Smooth muscle cell (in vitro differentiated cells): ENCODE measurements around the gene ADK. TPM values are rescaled to one million over a fixed set of nuclear protein-coding genes. Genes with fewer than 3 reads are reported as not detected.

Experiments used
- DNase-seq: peaks from one replicate; lab custom pipeline; 2025; ENCODE audit not compliant: unreplicated experiment; lab: John Stamatoyannopoulos, UW
- H2AFZ ChIP-seq: fragments of 200-600 bp; sonication (generic); 2 replicates; pipeline ENCODE4 v1.6.0; 2016; ENCODE audit warnings: antibody characterized with exemption, low read depth, mild to moderate bottlenecking
- H3F3A ChIP-seq: fragments of 200-600 bp; sonication (generic); 2 replicates; pipeline ENCODE4 v1.6.0; 2017; ENCODE audit warnings: antibody characterized with exemption, low read depth
- H3K27ac ChIP-seq: fragments of 200-600 bp; sonication (generic); 2 replicates; pipeline ENCODE4 v1.5.1; 2016; ENCODE audit warnings: low read depth, mild to moderate bottlenecking
- H3K27me3 ChIP-seq: fragments of 200-600 bp; sonication (generic); 2 replicates; pipeline ENCODE4 v1.6.1; 2016; ENCODE audit warnings: low read depth, mild to moderate bottlenecking
- H3K36me3 ChIP-seq: fragments of 200-600 bp; sonication (generic); 2 replicates; pipeline ENCODE4 v1.5.1; 2016; ENCODE audit warnings: low read depth
- H3K4me1 ChIP-seq: fragments of 200-600 bp; sonication (generic); 2 replicates; pipeline ENCODE4 v1.5.1; 2016; ENCODE audit warnings: low read depth
- H3K4me2 ChIP-seq: fragments of 200-600 bp; sonication (generic); 2 replicates; pipeline ENCODE4 v1.6.0; 2016; ENCODE audit warnings: mild to moderate bottlenecking
- H3K4me3 ChIP-seq: fragments of 200-600 bp; sonication (generic); 2 replicates; pipeline ENCODE4 v1.5.1; 2016; ENCODE audit warnings: mild to moderate bottlenecking
- H3K79me2 ChIP-seq: fragments of 200-600 bp; sonication (generic); 2 replicates; pipeline ENCODE4 v1.6.0; 2016; ENCODE audit warnings: low read depth, mild to moderate bottlenecking
- H3K9ac ChIP-seq: fragments of 200-600 bp; sonication (generic); 2 replicates; pipeline ENCODE4 v1.6.0; 2016; ENCODE audit warnings: low read depth
- H3K9me3 ChIP-seq: fragments of 200-600 bp; sonication (generic); replicated peaks from 2 replicates; pipeline ENCODE4 v1.5.1; 2016; ENCODE audit warnings: low read depth
- H4K20me1 ChIP-seq: fragments of 200-600 bp; sonication (generic); 2 replicates; pipeline ENCODE4 v1.6.0; 2016; ENCODE audit warnings: low read depth
- WGBS: methylation state at CpG from one replicate; pipeline ENCODE4 v1.1.7; 2016; ENCODE audit warnings: low lambda C conversion rate; 5-methylcytosine and 5-hydroxymethylcytosine counted together
- polyA plus RNA-seq: library from polyadenylated mRNA; unstranded; fragments of >200 nt; fragmentation: Nextera tagmentation; extraction: Ambion mirVana; gene quantifications from 2 replicates; pipeline ENCODE4 v1.2.1, GENCODE V29; 2016
- total RNA-seq: library from RNA; depleted of rRNA; stranded (reverse); fragments of >200 nt; gene quantifications from 2 replicates; pipeline ENCODE4 v1.2.3, GENCODE V29; 2014
- TF ChIP-seq, protein P1 (sequence below): fragments of 200-600 bp; sonication (generic); IDR thresholded peaks from 2 replicates; pipeline ENCODE4 v1.5.1; 2017; ENCODE audit warnings: borderline replicate concordance, mild to moderate bottlenecking, antibody characterized with exemption; ENCODE audit not compliant: insufficient read depth, poor library complexity, severe bottlenecking

ADK gene
- total and polyA plus RNA-seq, 2 experiments from 2014 or later, result 19.4 to 25.1 TPM

DNA sequence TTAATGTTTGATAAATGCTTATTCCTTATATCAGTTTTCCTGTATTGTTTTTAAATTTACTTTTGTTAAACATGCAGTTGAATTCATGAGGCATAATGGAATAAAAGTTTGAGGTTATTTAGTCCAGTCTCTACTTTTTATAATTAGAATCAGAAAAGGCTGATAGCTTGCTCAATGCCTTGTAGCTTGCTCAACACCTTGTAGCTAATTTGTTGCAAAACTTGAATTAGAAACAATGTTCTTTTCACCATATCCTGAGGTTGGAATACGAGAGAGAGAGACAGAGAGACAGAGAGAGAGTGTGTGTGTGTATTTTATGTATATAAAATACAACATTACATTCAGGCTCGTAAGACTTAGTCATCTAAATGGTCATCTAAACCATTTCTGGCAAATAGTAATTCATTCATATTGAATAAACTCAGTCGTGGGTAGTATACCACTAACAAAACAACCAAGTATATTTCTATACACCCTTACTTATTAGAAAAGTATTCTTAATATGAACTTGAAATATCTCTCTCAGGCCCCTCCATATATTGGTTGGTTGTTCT, 243.5 kb downstream of the ADK start:
- Histone ChIP-seq H3K27me3 (no peaks in the 10 kb centered on the region), H3K79me2 (no peaks in the 10 kb centered on the region), H4K20me1 (no peaks in the 10 kb centered on the region), H3K27ac (no peak overlapping the region), H3K9ac (no peak overlapping the region), H2AFZ (no peak overlapping the region), H3K36me3 (no peaks in the 10 kb centered on the region), H3K4me3 (no peak overlapping the region), H3K4me2 (no peak overlapping the region), H3F3A (no peaks in the 10 kb centered on the region), H3K9me3 (no peaks in the 10 kb centered on the region), H3K4me1 (no peaks in the 10 kb centered on the region)
- WGBS, result 98% methylated on average over 3 of the region's 3 CpGs
- no peak for DNase-seq
- TF ChIP-seq, protein P1, sequence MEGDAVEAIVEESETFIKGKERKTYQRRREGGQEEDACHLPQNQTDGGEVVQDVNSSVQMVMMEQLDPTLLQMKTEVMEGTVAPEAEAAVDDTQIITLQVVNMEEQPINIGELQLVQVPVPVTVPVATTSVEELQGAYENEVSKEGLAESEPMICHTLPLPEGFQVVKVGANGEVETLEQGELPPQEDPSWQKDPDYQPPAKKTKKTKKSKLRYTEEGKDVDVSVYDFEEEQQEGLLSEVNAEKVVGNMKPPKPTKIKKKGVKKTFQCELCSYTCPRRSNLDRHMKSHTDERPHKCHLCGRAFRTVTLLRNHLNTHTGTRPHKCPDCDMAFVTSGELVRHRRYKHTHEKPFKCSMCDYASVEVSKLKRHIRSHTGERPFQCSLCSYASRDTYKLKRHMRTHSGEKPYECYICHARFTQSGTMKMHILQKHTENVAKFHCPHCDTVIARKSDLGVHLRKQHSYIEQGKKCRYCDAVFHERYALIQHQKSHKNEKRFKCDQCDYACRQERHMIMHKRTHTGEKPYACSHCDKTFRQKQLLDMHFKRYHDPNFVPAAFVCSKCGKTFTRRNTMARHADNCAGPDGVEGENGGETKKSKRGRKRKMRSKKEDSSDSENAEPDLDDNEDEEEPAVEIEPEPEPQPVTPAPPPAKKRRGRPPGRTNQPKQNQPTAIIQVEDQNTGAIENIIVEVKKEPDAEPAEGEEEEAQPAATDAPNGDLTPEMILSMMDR, result no peak

DNA sequence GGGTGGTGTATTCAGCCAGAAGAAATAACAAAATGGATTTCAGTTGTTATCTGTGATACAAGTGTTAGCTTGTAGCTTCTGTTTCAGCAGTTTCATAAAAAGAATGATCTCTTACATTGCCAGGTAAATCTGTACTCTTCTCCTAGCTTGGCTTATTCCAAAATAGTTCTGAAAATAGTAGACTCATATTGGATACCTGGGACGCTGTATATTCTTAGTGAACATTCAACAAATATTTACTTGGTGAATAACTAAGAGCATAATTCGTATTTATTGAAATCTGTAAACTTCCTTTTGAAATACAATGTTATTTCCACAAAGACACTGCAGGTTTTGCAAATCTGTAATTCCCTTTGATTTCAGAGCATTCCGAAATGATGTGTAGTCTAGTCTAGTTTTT, 249.2 kb downstream of the ADK start:
- Histone ChIP-seq H2AFZ (no peak overlapping the region), H3K9ac (no peak overlapping the region), H3K9me3 (no peaks in the 10 kb centered on the region), H3K79me2 (no peaks in the 10 kb centered on the region), H3K36me3 (no peaks in the 10 kb centered on the region), H4K20me1 (no peaks in the 10 kb centered on the region), H3K4me2 (no peak overlapping the region), H3K4me3 (no peak overlapping the region), H3K4me1 (no peaks in the 10 kb centered on the region), H3K27me3 (no peaks in the 10 kb centered on the region), H3K27ac (no peak overlapping the region), H3F3A (no peaks in the 10 kb centered on the region)
- TF ChIP-seq, protein P1, result no peak
- DNase-seq, result no peak
- 95% methylated on average over 3 of the region's 3 CpGs for WGBS

DNA sequence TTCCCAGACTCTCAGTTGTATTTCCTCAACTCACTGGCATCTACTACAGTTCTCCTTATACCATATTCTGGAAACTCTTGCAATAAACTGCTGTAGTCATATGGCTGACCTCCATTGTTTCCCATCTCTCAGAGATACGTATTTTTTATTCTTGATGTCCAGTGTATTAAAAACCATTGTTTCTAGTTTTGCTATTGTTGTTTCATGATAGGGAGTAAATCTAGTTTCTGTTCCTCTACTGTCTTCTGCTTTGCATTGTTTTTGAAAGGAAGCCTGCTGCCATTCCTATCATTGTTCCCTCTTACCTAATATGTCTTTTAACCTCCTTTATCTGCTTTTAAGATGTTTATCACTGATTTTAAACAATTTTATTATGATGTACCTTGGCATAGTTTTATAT, 255.0 kb downstream of the ADK start:
- TF ChIP-seq, protein P1, result no peak
- DNase-seq, result no peak
- H3F3A ChIP-seq, result no peaks in the 10 kb centered on the region
- no peak overlapping the region for H3K27ac ChIP-seq
- no peak overlapping the region for H3K9ac ChIP-seq
- H3K9me3 ChIP-seq, result no peaks in the 10 kb centered on the region
- H3K4me1 ChIP-seq, result no peaks in the 10 kb centered on the region
- H3K79me2 ChIP-seq, result no peaks in the 10 kb centered on the region
- H3K27me3 ChIP-seq, result no peaks in the 10 kb centered on the region
- H3K4me2 ChIP-seq, result no peak overlapping the region
- H2AFZ ChIP-seq, result no peak overlapping the region
- H3K4me3 ChIP-seq, result no peak overlapping the region
- WGBS, result 100% methylated on average over 1 of the region's 1 CpG
- no peaks in the 10 kb centered on the region for H4K20me1 ChIP-seq
- no peaks in the 10 kb centered on the region for H3K36me3 ChIP-seq

DNA sequence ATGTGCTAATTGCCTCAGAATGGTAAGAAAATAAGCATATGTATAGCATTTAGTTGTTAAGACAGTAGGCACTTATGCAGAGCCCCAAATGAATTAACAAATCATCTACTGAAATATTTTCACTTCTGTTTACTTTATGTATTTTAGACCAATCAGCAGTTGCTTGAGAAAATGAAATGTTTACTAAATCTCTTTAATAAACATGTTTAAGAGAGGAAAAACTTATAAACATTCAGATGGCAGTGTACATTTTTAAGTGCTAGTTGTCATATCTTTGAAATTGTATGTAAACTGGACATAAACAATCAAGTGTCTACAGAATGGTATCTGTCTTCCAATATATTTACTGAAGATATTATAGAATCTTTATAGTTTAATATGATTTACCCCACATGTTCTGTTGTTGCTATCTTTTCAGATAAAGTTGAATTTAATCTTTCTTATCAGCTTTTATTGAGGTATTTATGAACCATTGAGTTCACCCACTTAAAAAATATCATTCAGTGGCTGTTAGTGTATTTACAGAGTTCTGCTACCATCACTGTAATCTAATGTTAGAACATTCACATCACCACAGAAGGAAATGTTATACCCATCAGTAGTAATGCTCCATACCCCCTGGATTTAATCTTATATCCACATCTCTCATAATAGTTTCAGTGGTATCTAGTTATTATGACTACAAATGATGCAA, 264.3 kb downstream of the ADK start:
- H2AFZ ChIP-seq, result no peak overlapping the region
- H3K27me3 ChIP-seq, result no peaks in the 10 kb centered on the region
- H3K4me1 ChIP-seq, result peaks cover 17% of the 10 kb centered on the region
- no peaks in the 10 kb centered on the region for H3K36me3 ChIP-seq
- no peaks in the 10 kb centered on the region for H3K79me2 ChIP-seq
- H3K27ac ChIP-seq, result no peak overlapping the region
- DNase-seq, result no peak
- no peak overlapping the region for H3K4me3 ChIP-seq
- TF ChIP-seq, protein P1, result no peak
- H3K9me3 ChIP-seq, result no peaks in the 10 kb centered on the region
- no peaks in the 10 kb centered on the region for H3F3A ChIP-seq
- H3K4me2 ChIP-seq, result no peak overlapping the region
- H4K20me1 ChIP-seq, result no peaks in the 10 kb centered on the region
- H3K9ac ChIP-seq, result no peak overlapping the region
